Stimulated activated naive B cell treated with anti-CD40 and anti-IgM and Interleukin-4, amounts not matched to agents 10 μg/mL and 1 μg/mL and 100 μg/mL, for 72 hours (primary cell): Measurements from ENCODE around the gene PRDX5.

ENCODE experiments used
- ATAC-seq, 2 donors: fragments of 150-1000 bp; cut with Tn5 transposase; replicated peaks; 2 replicates each; pipeline ENCODE4 v1.10.0; 2021; ENCODE audit warnings: moderate library complexity in 1 of 2
- DNase-seq: peaks from one replicate; pipeline ENCODE4 v3.0.0; 2021
- H3K27ac Mint-ChIP-seq: one replicate; pipeline ENCODE4 v1.8.0; 2022; ENCODE audit warnings: mild to moderate bottlenecking, mixed read lengths
- H3K27me3 Mint-ChIP-seq, 2 donors: one replicate each; pipeline ENCODE4 v1.8.0; 2022; ENCODE audit warnings: mixed read lengths in 2 of 2
- H3K36me3 Mint-ChIP-seq, 2 donors: one replicate each; pipeline ENCODE4 v1.8.0; 2022; ENCODE audit warnings: mixed read lengths in 2 of 2, mild to moderate bottlenecking in 1 of 2
- H3K4me1 Mint-ChIP-seq, 2 donors: one replicate each; pipeline ENCODE4 v1.8.0; 2022; ENCODE audit warnings: mixed read lengths in 2 of 2, mild to moderate bottlenecking in 1 of 2
- H3K4me3 Mint-ChIP-seq, 2 donors: one replicate each; pipeline ENCODE4 v1.8.0; 2022; ENCODE audit warnings: mild to moderate bottlenecking in 2 of 2, mixed read lengths in 2 of 2, moderate library complexity in 1 of 2
- H3K9me3 Mint-ChIP-seq, 2 donors: one replicate each; pipeline ENCODE4 v1.8.0; 2022; ENCODE audit warnings: mixed read lengths in 2 of 2, mild to moderate bottlenecking in 1 of 2

PRDX5 gene

DNA sequence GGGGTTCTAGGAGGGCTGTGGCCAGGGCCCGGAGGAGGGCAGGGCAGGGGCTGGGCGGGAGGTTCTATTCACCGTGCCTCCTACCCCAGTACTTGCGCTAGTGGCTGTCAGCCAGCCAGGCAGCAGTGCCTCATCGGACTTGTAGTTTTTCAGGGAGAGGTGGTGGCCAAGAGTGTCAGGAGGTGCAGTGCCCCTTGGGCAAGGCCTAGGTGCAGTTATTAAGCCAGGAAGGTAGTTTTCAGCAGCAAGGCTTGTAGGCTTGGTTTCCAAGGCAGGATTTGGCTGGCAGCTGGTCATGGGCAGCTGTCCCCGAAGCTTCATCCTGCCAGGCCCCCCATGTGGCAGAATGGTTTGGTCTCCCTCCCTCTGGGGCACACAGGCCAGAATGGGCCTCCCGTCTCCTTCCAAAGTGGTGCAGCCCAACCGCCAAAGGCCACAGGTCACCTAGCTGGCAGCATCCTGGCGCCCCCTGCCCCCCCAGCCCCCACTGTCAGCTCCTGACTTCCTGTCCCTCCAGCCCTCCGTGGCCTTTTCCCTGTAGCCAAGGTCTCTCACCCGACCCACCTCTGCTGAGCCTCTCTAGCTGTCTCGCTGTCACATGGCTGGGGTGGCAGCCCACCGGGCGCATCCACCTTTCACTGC lies 30.6 kb downstream of the PRDX5 start:
- H3K27ac Mint-ChIP-seq: no peak overlapping the region
- no peak overlapping the region for H3K4me3 Mint-ChIP-seq
- H3K27me3 Mint-ChIP-seq: no peaks in the 10 kb centered on the region
- H3K9me3 Mint-ChIP-seq: no peaks in the 10 kb centered on the region
- H3K4me1 Mint-ChIP-seq: peaks cover 16 to 36% of the 10 kb centered on the region in 2 donors
- peaks cover 56 to 60% of the 10 kb centered on the region in 2 donors for H3K36me3 Mint-ChIP-seq
- DNase-seq (no peak), ATAC-seq (no peak)

DNA sequence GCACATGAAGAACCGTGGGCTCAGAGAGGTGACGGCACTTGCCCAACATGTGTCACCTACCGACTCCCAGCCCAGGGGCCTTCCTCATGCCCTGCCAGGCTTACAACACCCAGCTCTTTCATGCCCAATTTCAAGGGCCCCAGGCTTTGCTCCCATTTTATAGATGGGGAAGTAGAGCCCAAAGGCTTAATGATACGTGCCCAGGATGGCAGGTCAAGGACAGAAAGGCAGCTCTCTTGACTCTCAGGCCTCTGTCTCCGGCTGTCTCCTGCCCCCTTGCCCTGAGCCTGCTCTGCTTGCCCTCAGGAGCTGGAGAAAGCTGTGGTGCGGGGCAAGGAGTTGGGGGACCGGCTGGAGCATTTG lies 31.1 kb downstream of the PRDX5 start:
- Mint-ChIP-seq H3K9me3 (no peaks in the 10 kb centered on the region), H3K27me3 (no peaks in the 10 kb centered on the region), H3K4me3 (no peak overlapping the region), H3K36me3 (peaks cover 56 to 59% of the 10 kb centered on the region in 2 donors), H3K27ac (no peak overlapping the region), H3K4me1 (peaks cover 16 to 36% of the 10 kb centered on the region in 2 donors)
- ATAC-seq (no peak), DNase-seq (no peak)

DNA sequence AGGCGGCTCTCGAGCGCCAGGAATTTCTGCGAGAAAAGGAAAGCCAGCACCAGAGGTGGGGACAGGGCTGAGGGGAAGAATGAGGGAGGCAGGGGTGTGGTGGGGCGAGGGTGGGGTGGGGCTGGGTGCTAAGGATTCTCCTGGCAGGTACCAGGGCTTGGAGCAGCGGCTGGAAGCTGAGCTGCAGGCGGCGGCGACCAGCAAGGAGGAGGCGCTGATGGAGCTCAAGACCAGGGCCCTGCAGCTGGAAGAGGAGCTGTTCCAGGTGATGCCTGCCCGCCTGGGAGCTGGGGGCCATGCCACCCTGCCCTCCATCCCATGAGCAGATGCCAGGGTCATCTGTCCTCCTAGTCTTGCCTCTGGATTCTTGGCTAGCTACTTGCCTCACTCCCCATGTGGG lies 31.5 kb downstream of the PRDX5 start:
- no peak for DNase-seq
- peaks cover 53 to 57% of the 10 kb centered on the region in 2 donors for H3K36me3 Mint-ChIP-seq
- H3K9me3 Mint-ChIP-seq: no peaks in the 10 kb centered on the region
- no peak overlapping the region for H3K4me3 Mint-ChIP-seq
- H3K4me1 Mint-ChIP-seq: peaks cover 18 to 37% of the 10 kb centered on the region in 2 donors
- no peaks in the 10 kb centered on the region for H3K27me3 Mint-ChIP-seq
- ATAC-seq: no peak
- H3K27ac Mint-ChIP-seq: no peak overlapping the region

DNA sequence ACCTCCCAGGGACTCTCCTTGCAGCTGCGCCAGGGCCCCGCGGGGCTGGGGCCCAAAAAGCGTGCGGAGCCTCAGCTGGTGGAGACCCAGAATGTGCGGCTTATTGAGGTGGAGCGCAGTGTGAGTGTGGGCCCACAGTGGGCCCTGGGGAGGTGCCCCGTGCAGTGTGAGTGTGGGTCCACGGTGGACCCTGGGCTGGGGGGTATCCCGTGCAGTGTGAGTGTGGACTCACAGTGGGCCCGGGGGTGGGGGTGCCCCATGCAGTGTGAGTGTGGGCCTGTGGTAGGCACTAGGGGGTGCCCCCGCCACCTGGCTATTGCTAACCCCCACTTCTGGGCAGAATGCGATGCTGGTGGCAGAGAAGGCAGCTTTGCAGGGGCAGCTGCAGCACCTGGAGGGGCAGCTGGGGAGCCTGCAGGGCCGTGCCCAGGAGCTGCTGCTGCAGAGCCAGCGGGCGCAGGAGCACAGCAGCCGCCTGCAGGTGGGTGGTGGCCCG lies 33.3 kb downstream of the PRDX5 start:
- H3K4me3 Mint-ChIP-seq: no peak overlapping the region
- ATAC-seq (peak; percentile 10 to 20), DNase-seq (no peak)
- H3K9me3 Mint-ChIP-seq: no peaks in the 10 kb centered on the region
- H3K4me1 Mint-ChIP-seq: peaks cover 16 to 29% of the 10 kb centered on the region in 2 donors
- peaks cover 39 to 44% of the 10 kb centered on the region in 2 donors for H3K36me3 Mint-ChIP-seq
- H3K27me3 Mint-ChIP-seq: no peaks in the 10 kb centered on the region
- H3K27ac Mint-ChIP-seq: no peak overlapping the region

DNA sequence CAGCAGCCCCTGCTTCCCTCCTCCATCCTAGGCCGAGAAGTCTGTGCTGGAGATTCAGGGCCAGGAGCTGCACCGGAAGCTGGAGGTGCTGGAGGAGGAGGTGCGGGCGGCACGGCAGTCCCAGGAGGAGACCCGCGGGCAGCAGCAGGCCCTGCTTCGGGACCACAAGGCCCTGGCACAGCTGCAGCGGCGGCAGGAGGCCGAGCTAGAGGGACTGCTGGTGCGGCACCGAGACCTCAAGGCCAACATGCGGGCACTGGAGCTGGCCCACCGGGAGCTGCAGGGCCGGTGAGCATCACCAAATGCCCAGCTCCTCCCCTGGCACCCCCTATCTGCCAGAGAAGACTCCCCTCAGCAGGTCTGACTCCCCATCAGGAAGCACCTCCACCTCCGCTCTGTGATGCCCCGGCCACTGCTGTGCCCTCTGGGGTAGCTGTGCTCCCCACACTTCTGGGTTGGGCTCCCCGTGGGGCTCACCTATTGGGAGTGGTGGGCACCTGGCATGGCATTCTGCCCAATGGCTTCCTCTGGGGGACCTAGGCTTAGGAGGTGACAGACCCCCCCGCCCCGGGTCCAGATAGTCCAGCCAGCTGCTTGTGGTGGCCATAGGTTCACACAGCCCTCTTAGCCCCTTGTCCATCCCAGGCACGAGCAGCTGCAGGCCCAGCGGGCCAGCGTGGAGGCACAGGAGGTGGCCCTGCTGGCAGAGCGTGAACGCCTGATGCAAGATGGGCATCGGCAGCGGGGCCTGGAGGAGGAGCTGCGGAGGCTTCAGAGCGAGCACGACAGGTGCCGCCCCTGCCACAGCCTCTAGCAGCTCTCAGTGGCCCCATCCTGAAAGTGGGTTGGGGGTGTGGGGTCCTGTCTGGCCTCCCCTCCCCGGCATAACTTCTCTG lies 34.4 kb downstream of the PRDX5 start:
- Mint-ChIP-seq H3K4me3 (no peak overlapping the region), H3K4me1 (peaks cover 18 to 35% of the 10 kb centered on the region in 2 donors), H3K27me3 (no peaks in the 10 kb centered on the region), H3K27ac (no peak overlapping the region), H3K9me3 (no peaks in the 10 kb centered on the region), H3K36me3 (peaks cover 39 to 40% of the 10 kb centered on the region in 2 donors)
- DNase-seq: no peak
- ATAC-seq: no peak

DNA sequence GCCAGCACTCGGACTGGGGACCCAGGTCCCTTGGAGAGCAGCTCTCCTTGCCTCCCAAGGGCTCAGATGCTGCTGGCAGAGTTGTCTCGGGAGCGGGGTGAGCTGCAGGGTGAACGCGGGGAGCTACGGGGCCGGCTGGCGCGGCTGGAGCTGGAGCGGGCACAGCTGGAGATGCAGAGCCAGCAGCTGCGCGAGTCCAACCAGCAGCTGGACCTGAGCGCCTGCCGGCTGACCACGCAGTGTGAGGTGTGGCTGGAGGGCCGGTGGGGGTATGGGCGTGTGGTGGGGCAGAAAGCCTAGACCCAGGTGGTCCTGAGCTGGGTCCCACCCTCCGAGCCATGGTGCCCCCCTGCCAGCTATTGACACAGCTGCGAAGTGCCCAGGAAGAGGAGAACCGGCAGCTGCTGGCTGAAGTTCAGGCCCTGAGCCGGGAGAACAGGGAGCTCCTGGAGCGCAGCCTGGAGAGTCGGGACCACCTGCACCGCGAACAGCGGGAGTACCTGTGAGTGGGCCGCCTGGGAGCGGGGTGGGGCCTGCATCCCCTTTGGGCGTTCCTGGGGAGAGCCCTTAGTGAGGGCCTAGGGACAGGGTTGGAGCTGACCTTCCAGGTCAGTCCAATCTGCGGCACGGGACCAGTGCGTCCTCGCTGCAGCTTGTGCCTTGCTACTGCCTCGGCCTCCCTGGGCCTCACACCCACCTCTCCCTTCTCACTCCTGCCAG lies 35.2 kb downstream of the PRDX5 start:
- no peak overlapping the region for H3K27ac Mint-ChIP-seq
- H3K9me3 Mint-ChIP-seq: no peaks in the 10 kb centered on the region
- ATAC-seq (no peak), DNase-seq (no peak)
- peaks cover 31 to 42% of the 10 kb centered on the region in 2 donors for H3K36me3 Mint-ChIP-seq
- H3K4me3 Mint-ChIP-seq: no peak overlapping the region
- no peaks in the 10 kb centered on the region for H3K27me3 Mint-ChIP-seq
- H3K4me1 Mint-ChIP-seq: peaks cover 22 to 43% of the 10 kb centered on the region in 2 donors

DNA sequence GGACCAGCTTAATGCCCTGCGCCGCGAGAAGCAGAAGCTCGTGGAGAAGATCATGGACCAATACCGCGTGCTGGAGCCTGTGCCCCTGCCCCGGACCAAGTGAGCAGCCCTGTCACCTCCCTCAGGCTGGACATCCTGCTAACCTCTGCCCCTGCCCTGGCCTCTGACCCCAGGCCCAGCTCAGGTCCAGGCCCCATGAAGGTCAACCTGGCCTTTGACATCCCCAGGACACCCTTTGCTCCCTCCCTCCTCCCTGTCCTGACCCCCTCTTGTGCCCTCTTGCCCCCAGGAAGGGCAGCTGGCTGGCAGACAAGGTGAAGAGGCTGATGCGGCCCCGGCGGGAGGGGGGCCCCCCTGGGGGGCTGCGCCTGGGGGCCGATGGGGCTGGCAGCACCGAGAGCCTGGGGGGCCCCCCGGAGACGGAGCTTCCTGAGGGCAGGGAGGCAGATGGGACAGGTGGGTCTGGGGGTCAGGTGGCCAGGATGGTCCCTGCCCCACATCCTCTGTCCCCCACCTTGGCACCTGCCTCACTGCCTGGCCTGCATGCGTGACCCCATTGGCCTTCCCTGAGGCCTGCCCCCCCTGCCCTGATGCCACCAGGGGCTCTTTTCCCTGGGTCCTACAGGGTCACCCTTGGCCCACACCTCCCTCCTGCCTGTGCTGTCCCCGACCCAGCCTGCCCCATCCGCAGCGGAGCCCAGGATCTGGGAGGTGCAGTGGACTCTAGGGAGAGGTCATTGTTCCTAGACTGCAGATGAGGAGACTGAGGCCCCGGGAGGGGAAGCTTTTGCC lies 36.0 kb downstream of the PRDX5 start:
- H3K4me1 Mint-ChIP-seq: peaks cover 23 to 49% of the 10 kb centered on the region in 2 donors
- peaks cover 29 to 40% of the 10 kb centered on the region in 2 donors for H3K36me3 Mint-ChIP-seq
- no peak overlapping the region for H3K27ac Mint-ChIP-seq
- ATAC-seq (no peak), DNase-seq (no peak)
- H3K27me3 Mint-ChIP-seq: no peaks in the 10 kb centered on the region
- H3K9me3 Mint-ChIP-seq: no peaks in the 10 kb centered on the region
- H3K4me3 Mint-ChIP-seq: no peak overlapping the region

DNA sequence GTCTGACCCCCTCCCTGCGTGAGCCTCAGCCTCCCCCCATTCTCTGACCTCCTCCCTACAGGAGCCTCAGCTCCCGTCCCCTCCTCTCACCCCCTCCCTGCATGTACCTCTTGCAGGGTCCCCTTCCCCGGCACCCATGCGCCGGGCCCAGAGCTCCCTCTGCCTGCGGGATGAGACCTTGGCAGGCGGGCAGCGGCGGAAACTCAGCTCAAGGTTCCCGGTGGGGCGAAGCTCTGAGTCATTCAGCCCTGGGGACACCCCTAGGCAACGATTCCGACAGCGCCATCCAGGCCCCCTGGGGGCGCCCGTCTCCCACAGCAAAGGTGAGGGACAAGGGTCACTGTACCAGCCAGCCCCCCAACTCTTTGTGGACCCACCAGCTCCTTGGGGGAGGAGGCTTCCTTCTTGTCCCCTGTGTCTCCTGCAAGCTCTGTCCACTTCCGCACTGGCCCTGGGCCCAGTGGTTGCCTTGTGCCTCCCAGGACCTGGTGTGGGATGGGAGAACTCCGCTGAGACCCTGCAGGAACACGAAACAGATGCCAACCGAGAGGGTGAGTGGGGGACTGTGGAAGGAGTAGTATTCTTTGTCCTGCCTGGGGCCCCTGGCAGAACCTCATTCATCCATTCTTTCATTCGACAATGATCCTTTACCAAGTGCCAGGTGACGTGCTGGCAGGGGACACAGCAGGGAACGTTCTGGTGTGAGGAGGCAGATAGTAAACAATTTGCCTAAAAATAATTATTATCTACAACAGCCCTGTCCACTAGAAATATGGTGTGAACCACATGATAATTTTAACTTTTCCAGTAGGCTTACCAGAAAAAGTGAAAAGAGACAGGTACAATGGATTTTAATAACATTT lies 37.4 kb downstream of the PRDX5 start:
- Mint-ChIP-seq H3K4me1 (peaks cover 33 to 59% of the 10 kb centered on the region in 2 donors), H3K9me3 (no peaks in the 10 kb centered on the region), H3K27ac (peak overlapping the region; percentile 5), H3K36me3 (peaks cover 25 to 32% of the 10 kb centered on the region in 2 donors), H3K27me3 (no peaks in the 10 kb centered on the region), H3K4me3 (no peak overlapping the region)
- ATAC-seq (peak; percentile 65 to 66), DNase-seq (peak; percentile 58)

DNA sequence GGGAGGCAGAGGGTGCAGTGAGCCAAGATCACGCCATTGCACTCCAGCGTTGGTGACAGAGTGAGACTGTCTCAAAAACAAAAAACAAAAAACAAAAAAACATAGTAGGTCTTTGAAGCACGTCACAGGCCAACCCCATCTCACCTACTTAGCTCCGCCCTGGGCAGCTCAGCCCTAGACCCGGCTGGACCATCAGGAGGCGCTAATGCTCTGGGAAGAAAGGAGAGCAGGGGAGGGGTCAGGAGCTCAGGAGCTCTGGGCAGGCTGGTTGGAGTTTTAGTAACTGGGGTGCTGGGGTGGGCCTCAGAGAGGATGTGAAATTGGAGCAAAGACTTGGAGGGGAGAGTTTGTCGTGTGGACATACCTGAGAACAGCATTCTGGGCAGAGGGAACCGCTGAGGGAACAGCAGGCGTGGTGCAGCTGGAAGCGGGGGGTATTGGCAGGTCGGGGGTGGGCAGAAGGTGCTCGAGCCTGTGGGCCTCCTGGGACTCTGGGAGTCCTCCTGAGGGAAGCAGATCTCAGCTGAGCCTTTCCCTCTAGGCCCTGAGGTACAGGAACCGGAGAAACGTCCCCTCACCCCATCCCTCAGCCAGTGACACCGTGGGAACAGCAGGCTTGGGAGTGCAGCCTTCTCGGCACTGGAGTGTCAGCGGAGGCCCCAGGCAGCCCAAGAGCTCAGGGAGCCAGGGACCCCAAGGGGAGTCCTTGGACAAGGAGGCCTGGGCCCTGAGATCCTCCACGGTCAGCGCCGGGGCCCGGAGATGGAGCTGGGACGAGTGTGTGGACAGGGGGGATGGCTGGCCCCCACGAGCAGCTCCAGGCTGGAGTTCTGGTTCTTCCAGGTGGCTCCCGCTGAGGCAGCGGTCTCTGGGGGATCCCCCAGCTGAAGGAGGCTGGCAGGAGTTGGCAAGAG lies 38.8 kb downstream of the PRDX5 start:
- no peak for ATAC-seq
- no peaks in the 10 kb centered on the region for H3K9me3 Mint-ChIP-seq
- H3K27ac Mint-ChIP-seq: peak overlapping the region; percentile 7
- DNase-seq: no peak
- H3K36me3 Mint-ChIP-seq: peaks cover 16 to 32% of the 10 kb centered on the region in 2 donors
- H3K27me3 Mint-ChIP-seq: no peaks in the 10 kb centered on the region
- no peak overlapping the region for H3K4me3 Mint-ChIP-seq
- H3K4me1 Mint-ChIP-seq: peaks cover 39 to 60% of the 10 kb centered on the region in 2 donors

DNA sequence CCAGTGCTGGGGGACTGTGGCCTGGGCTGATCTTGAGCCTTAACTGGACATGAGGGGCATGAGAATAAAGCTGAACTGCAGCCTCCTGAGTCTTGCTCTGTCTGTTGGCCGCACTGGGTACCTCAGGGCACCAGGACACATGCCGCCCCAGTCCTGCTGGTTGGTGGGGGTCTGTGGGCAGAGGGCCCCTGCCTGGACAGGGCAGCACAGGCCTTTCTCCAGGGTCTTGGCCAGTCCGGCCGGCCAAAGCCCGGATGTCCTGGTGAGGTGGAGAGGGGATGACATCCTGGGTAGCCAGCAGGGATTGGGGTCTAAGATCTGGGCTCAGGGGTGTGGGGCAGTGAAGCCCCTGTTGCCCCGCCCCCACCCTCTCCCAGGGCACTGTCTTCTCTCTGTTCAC lies 39.5 kb downstream of the PRDX5 start:
- Mint-ChIP-seq H3K4me3 (no peak overlapping the region), H3K27me3 (no peaks in the 10 kb centered on the region), H3K36me3 (peaks cover 19 to 34% of the 10 kb centered on the region in 2 donors), H3K4me1 (peaks cover 42 to 65% of the 10 kb centered on the region in 2 donors), H3K9me3 (no peaks in the 10 kb centered on the region), H3K27ac (no peak overlapping the region)
- no peak for ATAC-seq
- DNase-seq: no peak

DNA sequence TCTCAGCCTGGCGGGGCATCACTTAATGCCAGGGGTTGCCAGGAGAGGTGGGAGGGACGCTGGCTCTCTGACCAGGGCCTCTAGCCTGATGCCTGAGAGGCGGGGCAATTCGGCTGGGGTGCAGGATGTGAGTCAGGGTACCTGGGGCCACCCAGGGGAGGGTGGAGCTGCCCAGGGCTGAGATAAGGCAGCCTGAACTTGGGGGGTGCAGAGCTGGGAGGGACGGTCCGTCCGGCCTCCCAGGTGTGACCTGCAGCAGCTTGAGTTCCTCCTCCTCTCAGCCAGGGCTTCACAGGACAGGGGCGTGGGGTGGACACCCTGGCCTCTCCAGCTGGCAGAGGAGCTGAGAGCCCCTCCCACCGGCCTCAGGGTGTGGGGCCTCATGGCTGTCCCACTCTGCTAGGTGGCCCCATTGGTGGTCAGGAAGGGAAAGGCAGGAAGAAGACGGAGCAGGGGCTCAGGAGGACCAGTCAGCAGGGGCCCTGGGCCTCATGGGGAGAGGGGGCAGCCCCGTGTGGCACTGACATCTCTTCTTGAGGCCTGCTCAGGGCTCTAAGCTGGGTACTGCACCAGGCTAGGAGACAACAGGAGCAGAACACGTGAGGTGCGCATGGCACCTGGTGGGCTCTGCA lies 40.1 kb downstream of the PRDX5 start:
- no peaks in the 10 kb centered on the region for H3K27me3 Mint-ChIP-seq
- H3K4me3 Mint-ChIP-seq: peak overlapping the region; percentile 55 to 75
- peaks cover 42 to 65% of the 10 kb centered on the region in 2 donors for H3K4me1 Mint-ChIP-seq
- DNase-seq (no peak), ATAC-seq (no peak)
- H3K36me3 Mint-ChIP-seq: peaks cover 20 to 34% of the 10 kb centered on the region in 2 donors
- H3K9me3 Mint-ChIP-seq: no peaks in the 10 kb centered on the region
- H3K27ac Mint-ChIP-seq: no peak overlapping the region

DNA sequence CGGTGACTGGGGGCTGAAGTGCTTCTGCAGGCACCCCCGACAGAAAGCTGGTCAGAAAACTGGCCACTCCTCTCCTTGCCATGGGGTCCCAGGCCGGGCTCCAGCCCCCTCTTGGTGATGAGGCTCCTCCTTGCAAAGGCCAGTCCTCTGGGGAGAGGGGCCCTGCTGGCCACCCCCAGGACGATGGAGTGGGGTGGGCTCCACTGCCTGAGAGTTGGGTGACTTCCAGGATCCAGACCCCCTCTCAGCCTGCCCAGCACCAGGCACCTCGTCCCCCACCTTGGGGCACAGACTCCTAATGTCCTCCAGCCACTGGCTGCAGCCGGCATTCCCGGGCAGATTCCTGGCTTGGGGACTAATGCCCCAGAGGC lies 40.6 kb downstream of the PRDX5 start:
- DNase-seq: no peak
- Mint-ChIP-seq H3K27ac (no peak overlapping the region), H3K27me3 (no peaks in the 10 kb centered on the region), H3K9me3 (no peaks in the 10 kb centered on the region), H3K4me1 (peaks cover 42 to 65% of the 10 kb centered on the region in 2 donors), H3K4me3 (peak overlapping the region; percentile 55 to 75), H3K36me3 (peaks cover 24 to 39% of the 10 kb centered on the region in 2 donors)
- ATAC-seq: no peak
